Fibroblast of pulmonary artery (primary cell): ENCODE measurements around the gene SFXN3.

Source experiments
- DNase-seq: peaks from one replicate; pipeline ENCODE4 v3.0.0-alpha.2; 2010; ENCODE audit warnings: low read depth
- H3K4me3 ChIP-seq: replicated peaks from 2 replicates; pipeline ENCODE4 v1.5.1; 2011; ENCODE audit warnings: low read depth, mild to moderate bottlenecking, control low read depth, low read length, moderate library complexity
- CTCF ChIP-seq: IDR thresholded peaks from 2 replicates; pipeline ENCODE4 v1.5.1; 2011; ENCODE audit warnings: mild to moderate bottlenecking, control low read depth, low read length, inconsistent platforms; ENCODE audit errors: missing control alignments

Gene SFXN3

GRCh38 chr10:101005869-101006567 lies 25.0 kb upstream of the SFXN3 start:
- no peak overlapping the region for H3K4me3 ChIP-seq
- DNase-seq = no peak
- no peak for TF ChIP-seq CTCF

- no peak overlapping the region for H3K4me3 ChIP-seq
- TF ChIP-seq CTCF = no peak
- DNase-seq = no peak
Observed at GRCh38 chr10:101006593-101007098, 24.4 kb upstream of the SFXN3 start.

GRCh38 chr10:101007099-101007711 lies 23.8 kb upstream of the SFXN3 start:
- no peak for TF ChIP-seq CTCF
- no peak overlapping the region for H3K4me3 ChIP-seq
- DNase-seq = no peak

GRCh38 chr10:101007915-101008822 lies 22.9 kb upstream of the SFXN3 start:
- no peak for DNase-seq
- H3K4me3 ChIP-seq = no peak overlapping the region
- TF ChIP-seq CTCF = no peak

GRCh38 chr10:101008823-101009423 lies 22.1 kb upstream of the SFXN3 start:
- TF ChIP-seq CTCF = no peak
- H3K4me3 ChIP-seq = no peak overlapping the region
- no peak for DNase-seq

- H3K4me3 ChIP-seq = no peak overlapping the region
- DNase-seq = no peak
- no peak for TF ChIP-seq CTCF
Observed at GRCh38 chr10:101010329-101010728, 20.7 kb upstream of the SFXN3 start.
